Vagina (tissue), 2 donors: Measurements from ENCODE around the gene SDK2.

ENCODE experiments used
- POLR2A ChIP-seq, 2 donors: fragments of 450-650 bp; IDR thresholded peaks; one replicate each; pipeline ENCODE4 v1.6.1; 2017; ENCODE audit warnings: antibody characterized with exemption in 2 of 2, mild to moderate bottlenecking in 2 of 2, moderate library complexity in 2 of 2
- POLR2AphosphoS5 ChIP-seq, 2 donors: sonication (generic); formaldehyde crosslinking; IDR thresholded peaks; one replicate each; pipeline ENCODE4 v1.9.0; 2017; ENCODE audit warnings: antibody characterized with exemption in 2 of 2, mild to moderate bottlenecking in 2 of 2, low read depth in 1 of 2; ENCODE audit not compliant: insufficient read depth in 1 of 2
- TF ChIP-seq, protein P1 (sequence below), 3 experiments: fragments of 450-650 bp in 2 of 3; fragments of 200-600 bp in 1 of 3; sonication (generic) in 1 of 3; IDR thresholded peaks; one replicate each; pipeline ENCODE4 v1.5.1; 2017 to 2019; ENCODE audit warnings: antibody characterized with exemption in 3 of 3, mild to moderate bottlenecking in 2 of 3, moderate library complexity in 2 of 3

- no peak for TF ChIP-seq POLR2A (IDR thresholded peaks at IDR 0.05)
- TF ChIP-seq, protein P1, sequence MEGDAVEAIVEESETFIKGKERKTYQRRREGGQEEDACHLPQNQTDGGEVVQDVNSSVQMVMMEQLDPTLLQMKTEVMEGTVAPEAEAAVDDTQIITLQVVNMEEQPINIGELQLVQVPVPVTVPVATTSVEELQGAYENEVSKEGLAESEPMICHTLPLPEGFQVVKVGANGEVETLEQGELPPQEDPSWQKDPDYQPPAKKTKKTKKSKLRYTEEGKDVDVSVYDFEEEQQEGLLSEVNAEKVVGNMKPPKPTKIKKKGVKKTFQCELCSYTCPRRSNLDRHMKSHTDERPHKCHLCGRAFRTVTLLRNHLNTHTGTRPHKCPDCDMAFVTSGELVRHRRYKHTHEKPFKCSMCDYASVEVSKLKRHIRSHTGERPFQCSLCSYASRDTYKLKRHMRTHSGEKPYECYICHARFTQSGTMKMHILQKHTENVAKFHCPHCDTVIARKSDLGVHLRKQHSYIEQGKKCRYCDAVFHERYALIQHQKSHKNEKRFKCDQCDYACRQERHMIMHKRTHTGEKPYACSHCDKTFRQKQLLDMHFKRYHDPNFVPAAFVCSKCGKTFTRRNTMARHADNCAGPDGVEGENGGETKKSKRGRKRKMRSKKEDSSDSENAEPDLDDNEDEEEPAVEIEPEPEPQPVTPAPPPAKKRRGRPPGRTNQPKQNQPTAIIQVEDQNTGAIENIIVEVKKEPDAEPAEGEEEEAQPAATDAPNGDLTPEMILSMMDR (IDR thresholded peaks at IDR 0.05): no peak
- no peak for TF ChIP-seq POLR2AphosphoS5 (IDR thresholded peaks at IDR 0.05; ENCODE audit: insufficient read depth in 1 of 2, low read depth in 1 of 2)
Observed at GRCh38 chr17:73480740-73481139, 163.5 kb downstream of the SDK2 start.
